Body of pancreas (tissue), 4 donors: ENCODE data around the gene RINL. TPM values are rescaled to one million over a fixed set of nuclear protein-coding genes. Genes with fewer than 3 reads are reported as not detected.
"Not testable (repeated sequence)": the region's sequence is repeated elsewhere in the genome, so short reads cannot be mapped to it uniquely, and the experiment has no call there.

Experiments used
- ATAC-seq: fragments of 150-250 bp; one replicate; pipeline ENCODE4 v1.9.1; 2016
- DNase-seq, 4 donors: peaks; one replicate each; pipeline ENCODE4 v3.0.0-alpha.2; 2019
- H3K27ac ChIP-seq, 4 donors: fragments of 200-600 bp; sonication (generic); 1 replicate in 3 of 4; 2 replicates in 1 of 4; pipeline versions ENCODE4 v1.5.1 to v1.6.1; 2016 to 2019; ENCODE audit warnings: mild to moderate bottlenecking in 1 of 4, mixed read lengths in 1 of 4, moderate library complexity in 1 of 4
- H3K27me3 ChIP-seq, 2 donors: fragments of 200-600 bp; sonication (generic); one replicate each; pipeline ENCODE4 v1.6.0; 2016; ENCODE audit warnings: mild to moderate bottlenecking in 1 of 2
- H3K36me3 ChIP-seq, 2 donors: fragments of 200-600 bp; sonication (generic); replicated peaks in 1 of 2; 2 replicates each; pipeline ENCODE4 v1.5.1; 2016; ENCODE audit warnings: low read depth in 2 of 2; ENCODE audit not compliant: insufficient read depth in 1 of 2
- H3K4me1 ChIP-seq: fragments of 200-600 bp; sonication (generic); one replicate; pipeline ENCODE4 v1.6.0; 2016
- H3K4me3 ChIP-seq, 2 donors: fragments of 200-600 bp; sonication (generic); 1 replicate in 1 of 2; 2 replicates in 1 of 2; pipeline ENCODE4 v1.5.1; 2016 to 2019
- H3K9me3 ChIP-seq, 3 donors: fragments of 200-600 bp; sonication (generic); 1 replicate in 2 of 3; 2 replicates in 1 of 3; pipeline ENCODE4 v1.5.1; 2016
- CTCF ChIP-seq, 7 experiments: fragments of 450-650 bp in 4 of 7; fragments of 200-600 bp in 3 of 7; sonication (generic) in 3 of 7; IDR thresholded peaks; one replicate each; pipeline ENCODE4 v1.5.1; 2016 to 2019; ENCODE audit warnings: antibody characterized with exemption in 7 of 7
- POLR2A ChIP-seq, 3 donors: fragments of 450-650 bp; IDR thresholded peaks; one replicate each; pipeline ENCODE4 v1.6.1; 2016; ENCODE audit warnings: antibody characterized with exemption in 3 of 3, mild to moderate bottlenecking in 2 of 3
- WGBS, 2 donors: methylation state at CpG; one replicate each; pipeline ENCODE4 v1.1.5; 2017; 5-methylcytosine and 5-hydroxymethylcytosine counted together
- intact Hi-C: fragments of 100-400 bp; cut with DNase I; formaldehyde crosslinking; loops from one replicate; pipeline ENCODE4 v1.15.1; 2023
- total RNA-seq, 2 donors: library from RNA; depleted of rRNA; stranded (reverse); fragments of >200 nt; gene quantifications; one replicate each; pipeline ENCODE4 v1.1.0, GENCODE V29; 2016

RINL gene
- total RNA-seq, 2 donors from 2014 or later, result 6.9 to 13.7 TPM

- Histone ChIP-seq H3K9me3 (no peaks in the 10 kb centered on the region), H3K4me1 (peaks cover 55% of the 10 kb centered on the region), H3K27me3 (no peaks in the 10 kb centered on the region), H3K36me3 (peaks cover 9 to 17% of the 10 kb centered on the region in 2 donors), H3K27ac (peak overlapping the region in 2 of 4 donors; percentile 90 to 93), H3K4me3 (no peak overlapping the region)
- intact Hi-C loops, result no loop called here
- ATAC-seq (no peak), DNase-seq (no peak)
- TF ChIP-seq POLR2A (IDR thresholded peaks at IDR 0.05), result no peak
- TF ChIP-seq CTCF (IDR thresholded peaks at IDR 0.05), result no peak
- 91% methylated on average over 7 of the region's 7 CpGs for WGBS, 2 donors
Observed at GRCh38 chr19:38833092-38833425, 45.0 kb downstream of the RINL start.

GRCh38 chr19:38831142-38831605 is 46.9 kb downstream of the RINL start:
- Histone ChIP-seq H3K9me3 (no peaks in the 10 kb centered on the region), H3K27ac (peak overlapping the region; percentile 86 to 94 (median 92)), H3K27me3 (no peaks in the 10 kb centered on the region), H3K4me3 (peak overlapping the region; percentile 43 to 56), H3K36me3 (peaks cover 2 to 3% of the 10 kb centered on the region in 2 donors), H3K4me1 (peaks cover 37% of the 10 kb centered on the region)
- TF ChIP-seq POLR2A (IDR thresholded peaks at IDR 0.05), result no peak
- DNase-seq (peak; percentile 74 to 88 (median 86)), ATAC-seq (peak; percentile 55)
- 0 to 1% methylated on average over 5 to 16 of the region's 16 CpGs for WGBS, 2 donors
- intact Hi-C loops, result no loop called here

GRCh38 chr19:38830039-38830733 is 47.9 kb downstream of the RINL start:
- no peaks in the 10 kb centered on the region for H3K36me3 ChIP-seq
- TF ChIP-seq CTCF (IDR thresholded peaks at IDR 0.05) (no peak), POLR2A (IDR thresholded peaks at IDR 0.05) (no peak)
- H3K27ac ChIP-seq, result peak overlapping the region in 2 of 4 donors; percentile 90 to 94
- no peaks in the 10 kb centered on the region for H3K9me3 ChIP-seq
- peaks cover 27% of the 10 kb centered on the region for H3K4me1 ChIP-seq
- no peak for DNase-seq
- no peak for ATAC-seq
- no peak overlapping the region for H3K4me3 ChIP-seq
- WGBS, 2 donors, result 48 to 50% methylated on average over 4 of the region's 4 CpGs
- H3K27me3 ChIP-seq, result no peaks in the 10 kb centered on the region
- intact Hi-C loops, result no loop called here

GRCh38 chr19:38829203-38829602 is 48.9 kb downstream of the RINL start:
- H3K4me1 ChIP-seq, result peaks cover 26% of the 10 kb centered on the region
- H3K9me3 ChIP-seq, H3K27ac ChIP-seq, intact Hi-C loops, H3K4me3 ChIP-seq, H3K27me3 ChIP-seq, ATAC-seq, H3K36me3 ChIP-seq, DNase-seq: not testable (repeated sequence)
- WGBS, 2 donors, result 79 to 95% methylated on average over 6 to 7 of the region's 7 CpGs

GRCh38 chr19:38826856-38827551 is 51.1 kb downstream of the RINL start:
- no peak for ATAC-seq
- Histone ChIP-seq H3K4me1 (peaks cover 16% of the 10 kb centered on the region), H3K36me3 (peaks cover 0 to 3% of the 10 kb centered on the region in 2 donors), H3K9me3 (no peaks in the 10 kb centered on the region), H3K4me3 (no peak overlapping the region), H3K27ac (no peak overlapping the region), H3K27me3 (no peaks in the 10 kb centered on the region)
- no peak for TF ChIP-seq POLR2A (IDR thresholded peaks at IDR 0.05)
- no peak for TF ChIP-seq CTCF (IDR thresholded peaks at IDR 0.05)
- WGBS, 2 donors, result 81 to 83% methylated on average over 4 to 6 of the region's 6 CpGs
- DNase-seq, result no peak
- intact Hi-C loops, result no loop called here

GRCh38 chr19:38825936-38826335 is 52.1 kb downstream of the RINL start:
- H3K36me3 ChIP-seq, H3K27me3 ChIP-seq, intact Hi-C loops, H3K4me3 ChIP-seq, DNase-seq, H3K9me3 ChIP-seq, ATAC-seq, H3K27ac ChIP-seq: not testable (repeated sequence)
- WGBS, 2 donors, result 78 to 84% methylated on average over 7 of the region's 7 CpGs
- peaks cover 12% of the 10 kb centered on the region for H3K4me1 ChIP-seq

- H3K27ac ChIP-seq, H3K36me3 ChIP-seq, H3K4me3 ChIP-seq, H3K27me3 ChIP-seq, ATAC-seq, intact Hi-C loops, H3K4me1 ChIP-seq, DNase-seq, H3K9me3 ChIP-seq: not testable (repeated sequence)
- WGBS, 2 donors, result 98 to 100% methylated on average over 1 to 29 of the region's 29 CpGs
Observed at GRCh38 chr19:38821230-38821825, 56.7 kb downstream of the RINL start.
